Loucy (cell line): ENCODE measurements around the gene ASTN2.

Experiments used
- H2AFZ ChIP-seq: fragments of 200-600 bp; sonication (generic); 2 replicates; pipeline ENCODE4 v1.6.0; 2016; ENCODE audit warnings: antibody characterized with exemption, mild to moderate bottlenecking, low read length, moderate library complexity
- H3F3A ChIP-seq: fragments of 200-600 bp; 2 replicates; pipeline ENCODE4 v1.6.0; 2016; ENCODE audit warnings: antibody characterized with exemption, low read depth, mild to moderate bottlenecking
- H3K27me3 ChIP-seq: fragments of 200-600 bp; sonication (generic); 2 replicates; pipeline ENCODE4 v1.6.1; 2014; ENCODE audit warnings: low read length, mild to moderate bottlenecking; ENCODE audit not compliant: insufficient read depth, poor library complexity, severe bottlenecking
- H3K36me3 ChIP-seq: fragments of 200-600 bp; sonication (generic); 2 replicates; pipeline ENCODE4 v1.6.1; 2016; ENCODE audit warnings: low read length; ENCODE audit not compliant: insufficient read depth
- H3K4me1 ChIP-seq: fragments of 200-600 bp; sonication (generic); 2 replicates; pipeline ENCODE4 v1.5.1; 2014; ENCODE audit warnings: low read length, mild to moderate bottlenecking; ENCODE audit not compliant: insufficient read depth, poor library complexity, severe bottlenecking
- H3K4me2 ChIP-seq: fragments of 200-600 bp; sonication (generic); 2 replicates; pipeline ENCODE4 v1.6.0; 2014; ENCODE audit warnings: antibody characterized with exemption, low read length, low read depth, mild to moderate bottlenecking; ENCODE audit not compliant: poor library complexity, severe bottlenecking
- H3K4me3 ChIP-seq: fragments of 200-600 bp; sonication (generic); 2 replicates; pipeline ENCODE4 v1.5.1; 2014; ENCODE audit warnings: low read length, mild to moderate bottlenecking, mixed read lengths; ENCODE audit not compliant: poor library complexity, severe bottlenecking
- H3K79me2 ChIP-seq: fragments of 200-600 bp; sonication (generic); 2 replicates; pipeline ENCODE4 v1.6.1; 2014; ENCODE audit warnings: low read length; ENCODE audit not compliant: insufficient read depth
- H3K9ac ChIP-seq: fragments of 200-600 bp; sonication (generic); 2 replicates; pipeline ENCODE4 v1.6.0; 2014; ENCODE audit warnings: mild to moderate bottlenecking, low read depth, low read length, moderate library complexity; ENCODE audit not compliant: poor library complexity, severe bottlenecking
- H3K9me2 ChIP-seq: fragments of 200-600 bp; sonication (generic); replicated peaks from 2 replicates; pipeline ENCODE4 v1.6.1; 2016; ENCODE audit warnings: low read depth, low read length, mixed read lengths
- H3K9me3 ChIP-seq: fragments of 200-600 bp; sonication (generic); 2 replicates; pipeline ENCODE4 v1.6.1; 2014; ENCODE audit warnings: mild to moderate bottlenecking, antibody characterized with exemption, low read length, low read depth; ENCODE audit not compliant: insufficient read depth
- H4K20me1 ChIP-seq: fragments of 200-600 bp; sonication (generic); 2 replicates; pipeline ENCODE4 v1.6.0; 2014; ENCODE audit warnings: antibody characterized with exemption, low read length, mild to moderate bottlenecking; ENCODE audit not compliant: insufficient read depth, poor library complexity, severe bottlenecking
- CTCF ChIP-seq: fragments of 200-600 bp; sonication (generic); conservative IDR thresholded peaks from 2 replicates; pipeline ENCODE4 v1.5.1; 2014; ENCODE audit warnings: mild to moderate bottlenecking, antibody characterized with exemption, low read length
- EZH2phosphoT487 ChIP-seq: fragments of 200-600 bp; IDR thresholded peaks from 2 replicates; pipeline ENCODE4 v1.6.1; 2018; ENCODE audit warnings: antibody characterized with exemption, mild to moderate bottlenecking, moderate library complexity, borderline replicate concordance

Gene ASTN2

GRCh38 chr9:116901260-116901659, 513.6 kb downstream of the ASTN2 start:
- H3K27me3 ChIP-seq: no peaks in the 10 kb centered on the region
- no peaks in the 10 kb centered on the region for H4K20me1 ChIP-seq
- H3K36me3 ChIP-seq: no peaks in the 10 kb centered on the region
- H3K4me2 ChIP-seq: no peak overlapping the region
- no peaks in the 10 kb centered on the region for H3K4me1 ChIP-seq
- no peak overlapping the region for H2AFZ ChIP-seq
- no peaks in the 10 kb centered on the region for H3F3A ChIP-seq
- H3K4me3 ChIP-seq: no peak overlapping the region
- no peaks in the 10 kb centered on the region; the same call in 1 of the 2 replicates for H3K9me3 ChIP-seq
- no peaks in the 10 kb centered on the region for H3K79me2 ChIP-seq
- no peak for TF ChIP-seq EZH2phosphoT487
- no peak for TF ChIP-seq CTCF
- H3K9me2 ChIP-seq: no peaks in the 10 kb centered on the region
- H3K9ac ChIP-seq: no peak overlapping the region

- Histone ChIP-seq H3F3A (no peaks in the 10 kb centered on the region), H3K36me3 (no peaks in the 10 kb centered on the region), H3K4me2 (no peak overlapping the region), H4K20me1 (no peaks in the 10 kb centered on the region), H3K4me1 (no peaks in the 10 kb centered on the region), H3K9ac (no peak overlapping the region), H3K9me2 (no peaks in the 10 kb centered on the region), H3K79me2 (no peaks in the 10 kb centered on the region), H3K4me3 (no peak overlapping the region), H3K27me3 (no peaks in the 10 kb centered on the region), H3K9me3 (no peaks in the 10 kb centered on the region; the same call in 1 of the 2 replicates), H2AFZ (no peak overlapping the region)
- no peak for TF ChIP-seq CTCF
- no peak for TF ChIP-seq EZH2phosphoT487
These were observed 514.3 kb downstream of the ASTN2 start for GRCh38 chr9:116900543-116900942.

GRCh38 chr9:116900007-116900367, 514.9 kb downstream of the ASTN2 start:
- no peaks in the 10 kb centered on the region for H3K36me3 ChIP-seq
- TF ChIP-seq CTCF: no peak
- no peak for TF ChIP-seq EZH2phosphoT487
- H3K9me2 ChIP-seq: no peaks in the 10 kb centered on the region

More at GRCh38 chr9:116900007-116900367, 514.9 kb downstream of the ASTN2 start:
- Histone ChIP-seq H3K79me2 (no peaks in the 10 kb centered on the region), H3K9me3 (no peaks in the 10 kb centered on the region; the same call in 1 of the 2 replicates), H2AFZ (no peak overlapping the region), H3K27me3 (no peaks in the 10 kb centered on the region), H4K20me1 (no peaks in the 10 kb centered on the region), H3K9ac (no peak overlapping the region), H3K4me3 (no peak overlapping the region), H3K4me2 (no peak overlapping the region), H3K4me1 (no peaks in the 10 kb centered on the region), H3F3A (no peaks in the 10 kb centered on the region)
